HEK293 (cell line): ENCODE data around the gene RWDD4.

Experiments used
- CTCF ChIA-PET: fragments of 350-600 bp; formaldehyde crosslinking; extraction: SDS; loops from one replicate; lab custom pipeline; 2021; ENCODE audit warnings: antibody characterized with exemption; lab: Yijun Ruan, JAX
- POLR2A ChIA-PET: fragments of 300-600 bp; formaldehyde crosslinking; extraction: SDS; loops from one replicate; lab custom pipeline; 2020; ENCODE audit warnings: antibody characterized with exemption, inconsistent platforms; lab: Yijun Ruan, JAX
- H3K27ac ChIP-seq: fragments of 200-500 bp; sonication (Bioruptor generic); 2 replicates; pipeline ENCODE4 v1.5.1; 2014; ENCODE audit warnings: low read depth, low read length, control low read depth, inconsistent platforms; ENCODE audit errors: extremely low read depth
- H3K36me3 ChIP-seq, 2 experiments: fragments of 200-500 bp in 1 of 2; sonication (Bioruptor generic) in 1 of 2; 1 replicate in 1 of 2; 2 replicates in 1 of 2; pipeline ENCODE4 v1.5.1; 2014 to 2017; ENCODE audit warnings: inconsistent platforms in 2 of 2, low read length in 2 of 2; ENCODE audit not compliant: control insufficient read depth in 2 of 2, insufficient read depth in 1 of 2
- H3K4me1 ChIP-seq: fragments of 200-500 bp; sonication (Bioruptor generic); 2 replicates; pipeline ENCODE4 v1.5.1; 2014; ENCODE audit warnings: mild to moderate bottlenecking, low read length, inconsistent platforms; ENCODE audit not compliant: control insufficient read depth, insufficient read depth
- H3K4me3 ChIP-seq: 2 replicates; pipeline ENCODE4 v1.5.1; 2011; ENCODE audit warnings: low read depth, mild to moderate bottlenecking, control low read depth, low read length, moderate library complexity
- H3K9me3 ChIP-seq: fragments of 200-500 bp; sonication (Bioruptor generic); 2 replicates; pipeline ENCODE4 v1.5.1; 2014; ENCODE audit warnings: low read depth, low read length, inconsistent platforms; ENCODE audit not compliant: control insufficient read depth, insufficient read depth
- KLF1 ChIP-seq: fragments of 450-650 bp; formaldehyde crosslinking; IDR thresholded peaks from 2 replicates; pipeline ENCODE4 v1.5.1; 2016; ENCODE audit warnings: missing biosample characterization, missing genetic modification characterization
- KLF10 ChIP-seq: fragments of 450-650 bp; IDR thresholded peaks from 2 replicates; pipeline ENCODE4 v1.5.1; 2018; ENCODE audit warnings: missing biosample characterization, mild to moderate bottlenecking, missing genetic modification characterization
- SALL2 ChIP-seq: fragments of 450-650 bp; formaldehyde crosslinking; IDR thresholded peaks from 2 replicates; pipeline ENCODE4 v1.5.0; 2017; ENCODE audit warnings: missing biosample characterization, mild to moderate bottlenecking, missing genetic modification characterization, borderline replicate concordance
- SP2 ChIP-seq: fragments of 450-650 bp; formaldehyde crosslinking; IDR thresholded peaks from 2 replicates; pipeline ENCODE4 v1.5.1; 2016; ENCODE audit warnings: missing biosample characterization, missing genetic modification characterization
- WT1 ChIP-seq: fragments of 450-650 bp; formaldehyde crosslinking; IDR thresholded peaks from 2 replicates; pipeline ENCODE4 v1.5.1; 2016; ENCODE audit warnings: missing biosample characterization, missing genetic modification characterization
- ZBTB17 ChIP-seq: fragments of 450-650 bp; formaldehyde crosslinking; IDR thresholded peaks from 2 replicates; pipeline ENCODE4 v1.5.1; 2016; ENCODE audit warnings: missing biosample characterization, missing genetic modification characterization
- ZFP41 ChIP-seq: fragments of 450-650 bp; formaldehyde crosslinking; IDR thresholded peaks from 2 replicates; pipeline ENCODE4 v1.5.1; 2016; ENCODE audit warnings: missing biosample characterization, missing genetic modification characterization, borderline replicate concordance
- ZFP69B ChIP-seq: fragments of 450-650 bp; formaldehyde crosslinking; IDR thresholded peaks from 2 replicates; pipeline ENCODE4 v1.5.1; 2016; ENCODE audit warnings: missing biosample characterization, missing genetic modification characterization
- ZNF10 ChIP-seq: fragments of 450-650 bp; formaldehyde crosslinking; IDR thresholded peaks from 2 replicates; pipeline ENCODE4 v1.5.1; 2017; ENCODE audit warnings: missing biosample characterization, missing genetic modification characterization
- ZNF132 ChIP-seq: fragments of 450-650 bp; formaldehyde crosslinking; IDR thresholded peaks from 2 replicates; pipeline ENCODE4 v1.5.1; 2017; ENCODE audit warnings: missing biosample characterization, missing genetic modification characterization, borderline replicate concordance
- ZNF24 ChIP-seq: fragments of 450-650 bp; formaldehyde crosslinking; IDR thresholded peaks from 2 replicates; pipeline ENCODE4 v1.5.1; 2016; ENCODE audit warnings: missing biosample characterization, missing genetic modification characterization
- ZNF366 ChIP-seq: fragments of 450-650 bp; formaldehyde crosslinking; conservative IDR thresholded peaks from 2 replicates; pipeline ENCODE4 v1.5.1; 2016; ENCODE audit warnings: missing biosample characterization, missing genetic modification characterization
- ZSCAN16 ChIP-seq: fragments of 450-650 bp; formaldehyde crosslinking; IDR thresholded peaks from 2 replicates; pipeline ENCODE4 v1.5.1; 2016; ENCODE audit warnings: missing biosample characterization, missing genetic modification characterization
- TF ChIP-seq, protein P1 (sequence below): fragments of 450-650 bp; formaldehyde crosslinking; IDR thresholded peaks from 2 replicates; pipeline ENCODE4 v1.5.1; 2016; ENCODE audit warnings: missing biosample characterization, missing genetic modification characterization
- TF ChIP-seq, protein P2 (sequence below): fragments of 450-650 bp; formaldehyde crosslinking; IDR thresholded peaks from 2 replicates; pipeline ENCODE4 v1.5.1; 2016; ENCODE audit warnings: missing biosample characterization, missing genetic modification characterization, borderline replicate concordance
- TF ChIP-seq, protein P3 (sequence below): fragments of 450-650 bp; formaldehyde crosslinking; IDR thresholded peaks from 2 replicates; pipeline ENCODE4 v1.5.1; 2016; ENCODE audit warnings: missing biosample characterization, missing genetic modification characterization
- TF ChIP-seq, protein P4 (sequence below): fragments of 450-650 bp; formaldehyde crosslinking; IDR thresholded peaks from 2 replicates; pipeline ENCODE4 v1.5.1; 2017; ENCODE audit warnings: missing biosample characterization, missing genetic modification characterization

RWDD4 gene

DNA sequence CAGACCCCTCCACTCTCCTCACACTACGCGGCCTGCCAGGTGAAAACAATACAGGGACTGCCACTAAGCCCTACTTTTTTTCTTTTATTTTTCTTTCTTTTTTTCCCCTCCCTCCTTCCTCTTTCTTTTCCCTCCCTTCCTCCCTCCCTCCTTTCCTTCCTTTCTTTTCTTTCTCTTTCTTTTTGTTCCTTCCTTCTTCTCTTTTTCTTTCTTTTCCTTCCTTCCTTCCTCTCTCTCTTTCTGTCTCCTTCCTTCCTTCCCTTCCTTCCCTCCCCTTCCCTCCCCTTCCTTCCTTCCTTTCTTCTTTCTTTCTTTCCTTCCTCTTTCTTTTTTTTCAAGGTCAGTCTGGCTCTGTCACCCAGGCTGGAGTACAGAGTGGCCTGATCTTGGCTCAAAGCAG is 41.9 kb downstream of the RWDD4 start:
- H3K27ac ChIP-seq = no peak overlapping the region
- H3K4me3 ChIP-seq = no peak overlapping the region
- H3K9me3 ChIP-seq = no peaks in the 10 kb centered on the region
- no peak for TF ChIP-seq WT1 (tag by site-specific recombination)
- TF ChIP-seq, protein P1, sequence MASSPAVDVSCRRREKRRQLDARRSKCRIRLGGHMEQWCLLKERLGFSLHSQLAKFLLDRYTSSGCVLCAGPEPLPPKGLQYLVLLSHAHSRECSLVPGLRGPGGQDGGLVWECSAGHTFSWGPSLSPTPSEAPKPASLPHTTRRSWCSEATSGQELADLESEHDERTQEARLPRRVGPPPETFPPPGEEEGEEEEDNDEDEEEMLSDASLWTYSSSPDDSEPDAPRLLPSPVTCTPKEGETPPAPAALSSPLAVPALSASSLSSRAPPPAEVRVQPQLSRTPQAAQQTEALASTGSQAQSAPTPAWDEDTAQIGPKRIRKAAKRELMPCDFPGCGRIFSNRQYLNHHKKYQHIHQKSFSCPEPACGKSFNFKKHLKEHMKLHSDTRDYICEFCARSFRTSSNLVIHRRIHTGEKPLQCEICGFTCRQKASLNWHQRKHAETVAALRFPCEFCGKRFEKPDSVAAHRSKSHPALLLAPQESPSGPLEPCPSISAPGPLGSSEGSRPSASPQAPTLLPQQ = no peak
- peak; percentile 88 for TF ChIP-seq ZNF366 (tag by site-specific recombination)
- TF ChIP-seq, all 188 proteins: peak for 1
- Histone ChIP-seq H3K4me1 (no peaks in the 10 kb centered on the region), H3K36me3 (no peaks in the 10 kb centered on the region)
- ChIA-PET CTCF (no interaction called here), POLR2A (no interaction called here)

DNA sequence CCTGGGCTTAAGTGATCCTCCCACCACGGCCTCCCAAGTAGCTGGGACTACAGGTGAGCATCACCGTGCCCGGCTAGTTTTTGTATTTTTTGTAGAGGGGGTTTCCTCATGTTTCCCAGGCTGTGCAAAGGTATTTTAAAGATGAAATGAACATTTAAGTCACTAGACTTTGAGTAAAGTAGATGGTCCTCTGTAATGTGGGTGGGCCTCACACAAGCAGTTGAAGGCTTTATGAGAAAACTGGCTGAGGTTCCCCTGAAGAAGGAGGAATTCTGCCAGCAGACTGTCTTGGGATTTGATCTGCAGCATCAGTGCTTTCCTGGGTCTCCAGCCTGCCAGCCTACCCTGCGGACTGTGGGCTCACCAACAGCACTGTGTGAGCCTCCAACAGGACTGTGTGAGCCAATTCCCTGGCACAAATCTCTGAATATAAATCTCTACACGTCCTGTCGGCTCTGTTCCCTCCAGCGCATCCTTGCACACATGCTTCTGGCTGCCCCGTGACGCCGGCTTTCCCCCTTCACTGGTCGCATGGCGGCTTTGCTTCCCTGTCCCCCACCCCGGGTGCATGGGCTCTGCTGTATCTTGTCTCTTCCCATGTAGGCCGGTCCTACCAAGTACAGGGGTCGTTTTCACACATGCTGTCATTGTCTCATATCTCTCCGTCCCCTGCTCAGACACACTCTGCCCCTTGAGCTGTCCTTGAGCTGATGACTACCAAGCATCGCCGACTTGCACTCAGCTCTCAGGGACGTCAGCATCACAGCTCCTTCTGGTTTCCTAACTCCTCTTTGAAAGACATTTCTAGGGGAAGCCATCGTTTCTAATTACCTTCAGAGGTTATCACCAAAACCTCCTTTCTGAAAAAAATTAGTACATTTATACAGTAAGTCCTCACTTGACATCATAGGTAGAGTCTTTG is 46.4 kb downstream of the RWDD4 start:
- Histone ChIP-seq H3K4me3 (no peak overlapping the region), H3K27ac (no peak overlapping the region), H3K4me1 (no peaks in the 10 kb centered on the region), H3K9me3 (no peaks in the 10 kb centered on the region), H3K36me3 (no peaks in the 10 kb centered on the region)
- ChIA-PET POLR2A (interaction anchor here (0.6 kb wide), 1 partner anchor 54 kb away, joined by 6 read pairs; no protein-coding TSS in a partner anchor), CTCF (interaction anchor here (0.6 to 1.1 kb wide), 3 partner anchors 10 to 105 kb away, joined by 3 to 4 read pairs (median 4); no protein-coding TSS in a partner anchor)
- TF ChIP-seq KLF1 (no peak), ZNF10 (peak; percentile 95)

DNA sequence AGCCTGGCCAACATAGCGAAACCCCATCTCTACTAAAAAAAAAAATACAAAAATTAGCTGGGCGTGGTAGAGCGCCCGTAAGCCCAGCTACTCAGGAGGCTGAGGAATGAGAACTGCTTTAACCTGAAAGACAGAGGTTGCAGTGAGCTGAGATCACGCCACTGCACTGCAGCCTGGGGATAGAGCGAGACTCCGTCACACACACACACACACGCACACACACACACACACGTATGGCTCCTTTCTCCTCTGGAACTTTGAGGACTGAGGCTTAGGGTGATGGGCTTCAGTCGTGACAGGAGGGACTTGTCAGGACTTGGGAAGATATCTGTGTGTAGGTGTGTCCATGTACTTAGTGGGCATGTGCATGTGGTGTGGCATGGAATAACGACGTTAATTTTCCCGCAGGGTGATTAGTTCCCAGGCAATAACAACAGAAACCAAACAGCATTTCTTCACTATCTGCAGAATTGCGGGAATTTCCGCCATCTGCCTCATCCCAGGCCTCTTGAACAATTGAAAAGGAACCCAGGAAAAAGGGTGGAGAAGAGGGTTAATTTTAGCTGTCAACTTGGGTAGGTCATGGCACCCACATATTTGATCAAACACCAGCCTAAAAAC is 47.7 kb downstream of the RWDD4 start:
- ChIA-PET CTCF (no interaction called here), POLR2A (no interaction called here)
- no peaks in the 10 kb centered on the region for H3K9me3 ChIP-seq
- no peak overlapping the region for H3K27ac ChIP-seq
- no peaks in the 10 kb centered on the region for H3K4me1 ChIP-seq
- no peak for TF ChIP-seq ZNF132
- H3K36me3 ChIP-seq = no peaks in the 10 kb centered on the region
- no peak overlapping the region for H3K4me3 ChIP-seq

DNA sequence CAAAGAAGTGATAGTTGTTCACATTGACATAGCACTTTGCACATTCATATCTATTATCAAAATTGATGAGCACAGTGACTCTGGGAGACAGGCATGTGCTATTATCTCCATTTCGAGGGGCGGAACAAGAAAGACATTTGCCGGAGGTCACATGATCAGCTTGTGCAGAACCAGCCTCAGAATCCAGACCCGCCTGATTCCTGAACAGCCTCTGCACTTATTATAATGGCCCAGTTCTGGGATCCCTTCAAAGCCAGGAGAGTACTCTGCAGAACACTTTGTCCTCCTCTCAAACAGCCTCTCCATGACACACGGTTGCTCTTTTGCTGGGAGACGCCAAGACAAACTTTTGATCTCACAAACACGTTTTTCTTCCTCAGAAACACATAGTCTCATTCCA is 48.4 kb downstream of the RWDD4 start:
- CTCF ChIA-PET = no interaction called here
- no peak overlapping the region for H3K27ac ChIP-seq

DNA sequence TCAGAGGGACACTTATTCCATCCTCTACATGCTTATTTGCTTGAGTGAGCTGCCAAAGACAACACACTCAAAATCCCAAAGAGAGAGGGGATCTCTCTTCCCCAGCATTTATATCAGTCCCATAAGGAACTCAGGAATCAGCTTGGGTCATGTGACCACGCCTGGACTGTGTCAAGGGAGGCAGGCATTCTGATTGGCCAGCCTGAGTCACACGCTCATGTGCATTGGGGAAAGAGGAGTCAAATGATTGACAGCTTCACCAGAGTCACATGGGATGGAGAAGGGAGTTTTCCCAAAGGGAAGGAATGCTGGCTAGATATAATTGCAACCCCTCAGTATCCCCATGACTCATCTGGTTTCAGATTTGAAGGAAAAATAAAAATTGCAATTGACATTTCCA is 49.0 kb downstream of the RWDD4 start:
- POLR2A ChIA-PET = no interaction called here
- TF ChIP-seq, protein P2, sequence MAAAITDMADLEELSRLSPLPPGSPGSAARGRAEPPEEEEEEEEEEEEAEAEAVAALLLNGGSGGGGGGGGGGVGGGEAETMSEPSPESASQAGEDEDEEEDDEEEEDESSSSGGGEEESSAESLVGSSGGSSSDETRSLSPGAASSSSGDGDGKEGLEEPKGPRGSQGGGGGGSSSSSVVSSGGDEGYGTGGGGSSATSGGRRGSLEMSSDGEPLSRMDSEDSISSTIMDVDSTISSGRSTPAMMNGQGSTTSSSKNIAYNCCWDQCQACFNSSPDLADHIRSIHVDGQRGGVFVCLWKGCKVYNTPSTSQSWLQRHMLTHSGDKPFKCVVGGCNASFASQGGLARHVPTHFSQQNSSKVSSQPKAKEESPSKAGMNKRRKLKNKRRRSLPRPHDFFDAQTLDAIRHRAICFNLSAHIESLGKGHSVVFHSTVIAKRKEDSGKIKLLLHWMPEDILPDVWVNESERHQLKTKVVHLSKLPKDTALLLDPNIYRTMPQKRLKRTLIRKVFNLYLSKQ (tag by site-specific recombination) = no peak
- TF ChIP-seq, protein P3, sequence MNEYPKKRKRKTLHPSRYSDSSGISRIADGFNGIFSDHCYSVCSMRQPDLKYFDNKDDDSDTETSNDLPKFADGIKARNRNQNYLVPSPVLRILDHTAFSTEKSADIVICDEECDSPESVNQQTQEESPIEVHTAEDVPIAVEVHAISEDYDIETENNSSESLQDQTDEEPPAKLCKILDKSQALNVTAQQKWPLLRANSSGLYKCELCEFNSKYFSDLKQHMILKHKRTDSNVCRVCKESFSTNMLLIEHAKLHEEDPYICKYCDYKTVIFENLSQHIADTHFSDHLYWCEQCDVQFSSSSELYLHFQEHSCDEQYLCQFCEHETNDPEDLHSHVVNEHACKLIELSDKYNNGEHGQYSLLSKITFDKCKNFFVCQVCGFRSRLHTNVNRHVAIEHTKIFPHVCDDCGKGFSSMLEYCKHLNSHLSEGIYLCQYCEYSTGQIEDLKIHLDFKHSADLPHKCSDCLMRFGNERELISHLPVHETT (tag by site-specific recombination) = no peak
- no peak for TF ChIP-seq SALL2 (tag by site-specific recombination)
- TF ChIP-seq ZNF24 (tag by site-specific recombination) = no peak
- TF ChIP-seq, protein P4, sequence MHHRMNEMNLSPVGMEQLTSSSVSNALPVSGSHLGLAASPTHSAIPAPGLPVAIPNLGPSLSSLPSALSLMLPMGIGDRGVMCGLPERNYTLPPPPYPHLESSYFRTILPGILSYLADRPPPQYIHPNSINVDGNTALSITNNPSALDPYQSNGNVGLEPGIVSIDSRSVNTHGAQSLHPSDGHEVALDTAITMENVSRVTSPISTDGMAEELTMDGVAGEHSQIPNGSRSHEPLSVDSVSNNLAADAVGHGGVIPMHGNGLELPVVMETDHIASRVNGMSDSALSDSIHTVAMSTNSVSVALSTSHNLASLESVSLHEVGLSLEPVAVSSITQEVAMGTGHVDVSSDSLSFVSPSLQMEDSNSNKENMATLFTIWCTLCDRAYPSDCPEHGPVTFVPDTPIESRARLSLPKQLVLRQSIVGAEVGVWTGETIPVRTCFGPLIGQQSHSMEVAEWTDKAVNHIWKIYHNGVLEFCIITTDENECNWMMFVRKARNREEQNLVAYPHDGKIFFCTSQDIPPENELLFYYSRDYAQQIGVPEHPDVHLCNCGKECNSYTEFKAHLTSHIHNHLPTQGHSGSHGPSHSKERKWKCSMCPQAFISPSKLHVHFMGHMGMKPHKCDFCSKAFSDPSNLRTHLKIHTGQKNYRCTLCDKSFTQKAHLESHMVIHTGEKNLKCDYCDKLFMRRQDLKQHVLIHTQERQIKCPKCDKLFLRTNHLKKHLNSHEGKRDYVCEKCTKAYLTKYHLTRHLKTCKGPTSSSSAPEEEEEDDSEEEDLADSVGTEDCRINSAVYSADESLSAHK (tag by site-specific recombination) = no peak
- no peak for TF ChIP-seq KLF10 (tag by site-specific recombination)
- no peak for TF ChIP-seq ZBTB17 (tag by site-specific recombination)
- TF ChIP-seq ZSCAN16 (tag by site-specific recombination) = no peak
- no peak for TF ChIP-seq ZFP69B
- TF ChIP-seq SP2 (tag by site-specific recombination) = no peak
- TF ChIP-seq, all 188 proteins: peak for 0
- no peak overlapping the region for H3K27ac ChIP-seq
- CTCF ChIA-PET = no interaction called here
- H3K9me3 ChIP-seq = no peaks in the 10 kb centered on the region
- H3K4me1 ChIP-seq = no peaks in the 10 kb centered on the region
- no peak overlapping the region for H3K4me3 ChIP-seq
- no peaks in the 10 kb centered on the region for H3K36me3 ChIP-seq

More for the DNA sequence above, 48.4 kb downstream of the RWDD4 start:
- POLR2A ChIA-PET = no interaction called here
- H3K9me3 ChIP-seq = no peaks in the 10 kb centered on the region
- no peaks in the 10 kb centered on the region for H3K36me3 ChIP-seq
- TF ChIP-seq ZFP41 (tag by site-specific recombination) = no peak
- H3K4me3 ChIP-seq = no peak overlapping the region
- no peaks in the 10 kb centered on the region for H3K4me1 ChIP-seq
